H1 (cell line): ENCODE data around the gene SAMD15. TPM values are rescaled to one million over a fixed set of nuclear protein-coding genes. Genes with fewer than 3 reads are reported as not detected.

Experiments
- CTCF ChIA-PET: fragments of 300-600 bp; sonication (Branson Sonifier 250); formaldehyde crosslinking; loops from one replicate; lab custom pipeline; 2021; ENCODE audit not compliant: partially characterized antibody; lab: Charles Lee
- POLR2A ChIA-PET: fragments of 300-600 bp; sonication (Branson Sonifier 250); formaldehyde crosslinking; loops from one replicate; lab custom pipeline; 2021; ENCODE audit warnings: inconsistent platforms; ENCODE audit not compliant: partially characterized antibody; lab: Charles Lee
- DNase-seq, 2 experiments: peaks; one replicate each; pipeline versions ENCODE4 v3.0.0 to v3.0.0-alpha.2; 2010 to 2022; ENCODE audit warnings: low spot score in 2 of 2, low read depth in 1 of 2, mixed read lengths in 1 of 2
- FAIRE-seq: peaks from 2 replicates; lab custom pipeline; 2011; peaks lifted over from hg19 to GRCh38; lab: Jason Lieb, UNC
- H2AFZ ChIP-seq: 2 replicates; pipeline ENCODE4 v1.8.1; 2012; ENCODE audit warnings: low read length, inconsistent platforms
- H2AK5ac ChIP-seq: 2 replicates; pipeline ENCODE4 v1.6.1; 2013; ENCODE audit warnings: low read depth, low read length
- H2BK120ac ChIP-seq: replicated peaks from 2 replicates; pipeline ENCODE3; 2013; ENCODE audit warnings: low read depth, low read length, inconsistent platforms
- H2BK12ac ChIP-seq: 2 replicates; pipeline ENCODE4 v1.6.1; 2013; ENCODE audit warnings: low read depth, low read length
- H2BK15ac ChIP-seq: 2 replicates; pipeline ENCODE4 v1.6.1; 2013; ENCODE audit warnings: low read length
- H2BK20ac ChIP-seq: 2 replicates; pipeline ENCODE4 v1.6.1; 2013; ENCODE audit warnings: low read length
- H2BK5ac ChIP-seq: 2 replicates; pipeline ENCODE4 v1.6.1; 2013; ENCODE audit warnings: low read depth, low read length
- H3K14ac ChIP-seq: 2 replicates; pipeline ENCODE4 v1.6.1; 2013; ENCODE audit warnings: inconsistent platforms; ENCODE audit not compliant: insufficient read length
- H3K18ac ChIP-seq: 2 replicates; pipeline ENCODE4 v1.6.1; 2013; ENCODE audit warnings: low read length; ENCODE audit errors: extremely low read depth
- H3K23ac ChIP-seq: 2 replicates; pipeline ENCODE4 v1.6.1; 2013; ENCODE audit warnings: inconsistent platforms; ENCODE audit not compliant: insufficient read length
- H3K23me2 ChIP-seq: 2 replicates; pipeline ENCODE4 v1.6.1; 2013; ENCODE audit warnings: low read depth, low read length
- H3K27ac ChIP-seq: 2 replicates; pipeline ENCODE4 v1.6.1; 2011; ENCODE audit warnings: low read depth, low read length, inconsistent platforms
- H3K27me3 ChIP-seq, 4 experiments: replicated peaks in 1 of 4; 1 replicate in 1 of 4; 2 replicates in 3 of 4; pipeline versions ENCODE4 v1.6.1 to v1.8.1; 2011 to 2013; ENCODE audit warnings: low read length in 3 of 4, mild to moderate bottlenecking in 3 of 4, inconsistent platforms in 2 of 4, mixed read lengths in 2 of 4, moderate library complexity in 1 of 4; ENCODE audit not compliant: control insufficient read depth in 3 of 4, insufficient read depth in 3 of 4; ENCODE audit errors: extremely low read depth in 1 of 4
- H3K36me3 ChIP-seq, 4 experiments: 2 replicates each; pipeline versions ENCODE4 v1.6.1 to v1.8.1; 2011 to 2013; ENCODE audit warnings: mild to moderate bottlenecking in 4 of 4, low read length in 3 of 4, moderate library complexity in 2 of 4, control low read depth in 1 of 4, inconsistent platforms in 1 of 4; ENCODE audit not compliant: insufficient read depth in 4 of 4, control insufficient read depth in 2 of 4
- H3K4ac ChIP-seq: replicated peaks from 2 replicates; pipeline ENCODE3; 2013; ENCODE audit warnings: low read length, low read depth, mixed read lengths, inconsistent platforms; ENCODE audit not compliant: insufficient read length
- H3K4me1 ChIP-seq, 4 experiments: replicated peaks in 1 of 4; 1 replicate in 1 of 4; 2 replicates in 3 of 4; pipeline versions ENCODE4 v1.6.1 to v1.8.1; 2011 to 2013; ENCODE audit warnings: low read length in 3 of 4, inconsistent platforms in 2 of 4, mixed read lengths in 1 of 4; ENCODE audit not compliant: insufficient read depth in 4 of 4, control insufficient read depth in 3 of 4
- H3K4me2 ChIP-seq, 2 experiments: 2 replicates each; pipeline versions ENCODE4 v1.6.1 to v1.8.1; 2011 to 2013; ENCODE audit warnings: low read depth in 2 of 2, low read length in 2 of 2, control low read depth in 1 of 2, inconsistent platforms in 1 of 2, mild to moderate bottlenecking in 1 of 2; ENCODE audit not compliant: insufficient read depth in 1 of 2
- H3K4me3 ChIP-seq, 4 experiments: fragments of 200-600, 300-600 bp in 1 of 4; sonication (generic), shearing (Covaris generic), sonication (Bioruptor Twin) in 1 of 4; 2 replicates each; pipeline versions ENCODE4 v1.5.1 to v1.8.1; 2011 to 2016; ENCODE audit warnings: low read length in 4 of 4, low read depth in 3 of 4, control low read depth in 2 of 4, inconsistent platforms in 2 of 4, mild to moderate bottlenecking in 2 of 4, mixed read lengths in 1 of 4, moderate library complexity in 1 of 4; ENCODE audit not compliant: insufficient read depth in 2 of 4; ENCODE audit errors: extremely low read depth in 1 of 4
- H3K56ac ChIP-seq: replicated peaks from 2 replicates; pipeline ENCODE3; 2013; ENCODE audit warnings: low read depth, mild to moderate bottlenecking, mixed read lengths, low read length, inconsistent platforms; ENCODE audit not compliant: insufficient read length
- H3K79me1 ChIP-seq: 2 replicates; pipeline ENCODE4 v1.6.1; 2013; ENCODE audit warnings: low read depth, low read length, control low read depth
- H3K79me2 ChIP-seq, 2 experiments: 2 replicates each; pipeline versions ENCODE4 v1.6.1 to v1.8.1; 2012 to 2013; ENCODE audit warnings: low read length in 2 of 2, mild to moderate bottlenecking in 2 of 2, inconsistent platforms in 1 of 2; ENCODE audit not compliant: insufficient read depth in 2 of 2, control insufficient read depth in 1 of 2
- H3K9ac ChIP-seq, 4 experiments: replicated peaks in 1 of 4; 1 replicate in 1 of 4; 2 replicates in 3 of 4; pipeline versions ENCODE4 v1.6.1 to v1.8.1; 2011 to 2013; ENCODE audit warnings: low read depth in 3 of 4, low read length in 3 of 4, control low read depth in 2 of 4, mild to moderate bottlenecking in 2 of 4, moderate library complexity in 2 of 4, inconsistent platforms in 1 of 4; ENCODE audit errors: extremely low read depth in 1 of 4
- H3K9me3 ChIP-seq, 2 experiments: 2 replicates each; pipeline versions ENCODE4 v1.6.1 to v1.8.1; 2012 to 2013; ENCODE audit warnings: mild to moderate bottlenecking in 2 of 2, moderate library complexity in 2 of 2, control low read depth in 1 of 2, inconsistent platforms in 1 of 2, low read depth in 1 of 2, low read length in 1 of 2, mixed read lengths in 1 of 2; ENCODE audit not compliant: insufficient read depth in 2 of 2
- H4K20me1 ChIP-seq, 2 experiments: replicated peaks in 1 of 2; 2 replicates each; pipeline versions ENCODE3 to v1.8.1; 2011 to 2013; ENCODE audit warnings: inconsistent platforms in 2 of 2, low read length in 2 of 2, mild to moderate bottlenecking in 1 of 2; ENCODE audit not compliant: insufficient read depth in 2 of 2, control insufficient read depth in 1 of 2
- H4K5ac ChIP-seq: 2 replicates; pipeline ENCODE4 v1.6.1; 2013; ENCODE audit warnings: low read length, low read depth, mixed read lengths, inconsistent platforms; ENCODE audit not compliant: insufficient read length
- H4K8ac ChIP-seq: 2 replicates; pipeline ENCODE4 v1.8.0; 2013; ENCODE audit warnings: mild to moderate bottlenecking, moderate library complexity, low read length, inconsistent platforms; ENCODE audit not compliant: insufficient read depth; ENCODE audit errors: extremely low read depth
- H4K91ac ChIP-seq: replicated peaks from 2 replicates; pipeline ENCODE3; 2013; ENCODE audit warnings: low read length, mixed read lengths, inconsistent platforms; ENCODE audit not compliant: insufficient read length
- E2F6 ChIP-seq: IDR thresholded peaks from 2 replicates; pipeline ENCODE4 v1.6.1; 2012; ENCODE audit warnings: inconsistent platforms
- EGR1 ChIP-seq: IDR thresholded peaks from 2 replicates; pipeline ENCODE4 v1.6.1; 2011; ENCODE audit warnings: low read depth, low read length, borderline replicate concordance
- EZH2 ChIP-seq: fragments of 200-600 bp; sonication (generic); IDR thresholded peaks from 2 replicates; pipeline ENCODE4 v1.7.1; 2012; ENCODE audit warnings: low read depth, mild to moderate bottlenecking, moderate library complexity, low read length, inconsistent platforms; ENCODE audit not compliant: severe bottlenecking
- FOSL1 ChIP-seq: IDR thresholded peaks from 2 replicates; pipeline ENCODE4 v1.6.1; 2011; ENCODE audit warnings: mild to moderate bottlenecking, low read depth, low read length, moderate library complexity; ENCODE audit not compliant: insufficient read depth
- HDAC6 ChIP-seq: IDR thresholded peaks from one replicate; pipeline ENCODE4 v1.7.1; 2012; ENCODE audit warnings: low read depth, mild to moderate bottlenecking, inconsistent platforms, low read length, moderate library complexity
- RNF2 ChIP-seq: fragments of 200-900, 300-1000 bp; sonication (generic); IDR thresholded peaks from 2 replicates; pipeline ENCODE4 v1.7.1; 2016; ENCODE audit warnings: borderline replicate concordance, low read depth, mild to moderate bottlenecking, antibody characterized with exemption, low read length; ENCODE audit not compliant: poor library complexity, severe bottlenecking; ENCODE audit errors: missing control alignments
- YY1 ChIP-seq: IDR thresholded peaks from 2 replicates; pipeline ENCODE4 v1.6.1; 2011; ENCODE audit warnings: low read depth, mild to moderate bottlenecking, low read length
- ZNF274 ChIP-seq: IDR thresholded peaks from 2 replicates; pipeline ENCODE4 v1.7.0; 2012; ENCODE audit warnings: low read length, borderline replicate concordance; ENCODE audit errors: extremely low read depth
- whole genome bisulfite sequencing, 2 experiments: shearing (Covaris generic) in 1 of 2; methylation state at CpG; one replicate each; pipeline versions ENCODE4 v1.1.6 to v1.1.7; 2013 to 2015; ENCODE audit warnings: low lambda C conversion rate in 2 of 2, mixed read lengths in 2 of 2, inconsistent platforms in 1 of 2, low coverage in 1 of 2, missing lambda C conversion rate in 1 of 2; ENCODE audit not compliant: insufficient replicate concordance in 2 of 2, insufficient coverage in 1 of 2, insufficient read length in 1 of 2; ENCODE audit errors: extremely low coverage in 1 of 2, missing lambda C conversion rate in 1 of 2; 5-methylcytosine and 5-hydroxymethylcytosine counted together
- polyA plus RNA-seq, 7 experiments: library from polyadenylated mRNA; depleted of rRNA in 3 of 7; stranded (reverse) in 5 of 7; unstranded in 2 of 7; fragments of >200 nt in 5 of 7; fragments of 200-250 nt in 2 of 7; gene quantifications; 1 replicate in 5 of 7; 2 replicates in 1 of 7; 4 replicates in 1 of 7; pipeline versions ENCODE4 v1.2.1 to v1.2.3, GENCODE V29; 2011 to 2013; ENCODE audit warnings: missing spikeins in 2 of 7, mixed read lengths in 2 of 7
- total RNA-seq: library from RNA; stranded (reverse); fragmentation: NEBNext Ultra II Directional; extraction: Animal tissue kit (Norgen Biotek cat#: 25700); gene quantifications from 2 replicates; pipeline ENCODE4 v1.2.1, GENCODE V29; 2021
- TF ChIP-seq, protein P1 (sequence below), 3 experiments: IDR thresholded peaks; 1 replicate in 2 of 3; 2 replicates in 1 of 3; pipeline versions ENCODE4 v1.5.1 to v1.6.1; 2011; ENCODE audit warnings: low read length in 3 of 3, mild to moderate bottlenecking in 3 of 3, inconsistent platforms in 2 of 3, low read depth in 1 of 3, moderate library complexity in 1 of 3; ENCODE audit not compliant: insufficient read depth in 1 of 3; ENCODE audit errors: control extremely low read depth in 1 of 3

SAMD15 gene
- total and polyA plus RNA-seq, 2 of the 8 experiments (the other 6 are each of a cell fraction or from before 2014, with no cell fraction given), result 0.17 to 1.0 TPM

- Histone ChIP-seq H2BK5ac (no peak overlapping the region), H3K79me2 (no peaks in the 10 kb centered on the region), H2BK20ac (no peak overlapping the region), H3K36me3 (no peaks in the 10 kb centered on the region), H2AK5ac (no peak overlapping the region), H3K9ac (no peak overlapping the region), H3K56ac (no peak overlapping the region), H3K14ac (no peak overlapping the region), H3K23ac (peak overlapping the region; percentile 27), H4K5ac (no peak overlapping the region), H2BK120ac (no peak overlapping the region), H3K4me1 (no peaks in the 10 kb centered on the region), H4K8ac (no peak overlapping the region), H4K20me1 (no peaks in the 10 kb centered on the region), H3K4me2 (no peak overlapping the region), H3K4me3 (no peak overlapping the region), H3K79me1 (no peaks in the 10 kb centered on the region; the same call in 1 of the 2 replicates), H2BK15ac (no peak overlapping the region), H3K23me2 (no peaks in the 10 kb centered on the region), H3K18ac (no peak overlapping the region), H3K27ac (no peak overlapping the region), H3K4ac (no peak overlapping the region), H4K91ac (no peak overlapping the region), H3K9me3 (no peaks in the 10 kb centered on the region), H2BK12ac (no peak overlapping the region), H2AFZ (no peak overlapping the region), H3K27me3 (no peaks in the 10 kb centered on the region)
- FAIRE-seq (no peak), DNase-seq (no peak)
- CTCF ChIA-PET, result interaction anchor here (0.7 to 1.3 kb wide), 2 partner anchors 12 to 38 kb away, joined by 3 to 5 read pairs; no protein-coding TSS in a partner anchor
- WGBS, 2 experiments, result 87% methylated on average over 3 of the region's 5 CpGs; no CpG with 5 or more reads in 1 of the 2 experiments
- POLR2A ChIA-PET, result interaction anchor here (1.0 kb wide), 1 partner anchor 11 kb away, joined by 4 read pairs; no protein-coding TSS in a partner anchor
- TF ChIP-seq EGR1 (no peak), YY1 (no peak), FOSL1 (no peak), ZNF274 (no peak), HDAC6 (no peak), E2F6 (no peak), EZH2 (no peak), RNF2 (no peak)
- TF ChIP-seq, protein P1, sequence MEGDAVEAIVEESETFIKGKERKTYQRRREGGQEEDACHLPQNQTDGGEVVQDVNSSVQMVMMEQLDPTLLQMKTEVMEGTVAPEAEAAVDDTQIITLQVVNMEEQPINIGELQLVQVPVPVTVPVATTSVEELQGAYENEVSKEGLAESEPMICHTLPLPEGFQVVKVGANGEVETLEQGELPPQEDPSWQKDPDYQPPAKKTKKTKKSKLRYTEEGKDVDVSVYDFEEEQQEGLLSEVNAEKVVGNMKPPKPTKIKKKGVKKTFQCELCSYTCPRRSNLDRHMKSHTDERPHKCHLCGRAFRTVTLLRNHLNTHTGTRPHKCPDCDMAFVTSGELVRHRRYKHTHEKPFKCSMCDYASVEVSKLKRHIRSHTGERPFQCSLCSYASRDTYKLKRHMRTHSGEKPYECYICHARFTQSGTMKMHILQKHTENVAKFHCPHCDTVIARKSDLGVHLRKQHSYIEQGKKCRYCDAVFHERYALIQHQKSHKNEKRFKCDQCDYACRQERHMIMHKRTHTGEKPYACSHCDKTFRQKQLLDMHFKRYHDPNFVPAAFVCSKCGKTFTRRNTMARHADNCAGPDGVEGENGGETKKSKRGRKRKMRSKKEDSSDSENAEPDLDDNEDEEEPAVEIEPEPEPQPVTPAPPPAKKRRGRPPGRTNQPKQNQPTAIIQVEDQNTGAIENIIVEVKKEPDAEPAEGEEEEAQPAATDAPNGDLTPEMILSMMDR (IDR thresholded peaks at IDR 0.05; ENCODE audit: control extremely low read depth in 1 of 3, insufficient read depth in 1 of 3, low read depth in 1 of 3, low read length in 3 of 3), result no peak
Measured at GRCh38 chr14:77353469-77354141, 23.6 kb upstream of the SAMD15 start.
